WTC11 (cell line): Measurements from ENCODE around the gene OCIAD1. TPM values are rescaled to one million over a fixed set of nuclear protein-coding genes. Genes with fewer than 3 reads are reported as not detected.
A peak's percentile ranks its signal among the peaks of the same experiment; 100 is the strongest.

Source experiments
- ATF6 ChIP-seq: sonication (generic); formaldehyde crosslinking; IDR thresholded peaks from 2 replicates; pipeline ENCODE4 v1.8.1; 2023; ENCODE audit warnings: mild to moderate bottlenecking, missing genetic modification reagents
- ERG ChIP-seq: fragments of 250-450 bp; sonication (Bioruptor Pico); IDR thresholded peaks from 2 replicates; pipeline ENCODE4 v1.8.0; 2021; ENCODE audit warnings: mild to moderate bottlenecking
- GTF2I ChIP-seq: fragments of 250-450 bp; sonication (Bioruptor Pico); conservative IDR thresholded peaks from 2 replicates; pipeline ENCODE4 v1.4.0; 2021; ENCODE audit warnings: mild to moderate bottlenecking
- KAT7 ChIP-seq: sonication (generic); formaldehyde crosslinking; IDR thresholded peaks from 2 replicates; pipeline ENCODE4 v1.8.1; 2023; ENCODE audit warnings: missing genetic modification reagents, mild to moderate bottlenecking, borderline replicate concordance
- NR2C2 ChIP-seq: sonication (generic); formaldehyde crosslinking; IDR thresholded peaks from 2 replicates; pipeline ENCODE4 v1.8.0; 2022; ENCODE audit warnings: mild to moderate bottlenecking, missing genetic modification reagents
- PRRX2 ChIP-seq: fragments of 250-450 bp; sonication (Bioruptor Pico); IDR thresholded peaks from 2 replicates; pipeline ENCODE4 v1.8.0; 2021; ENCODE audit warnings: mild to moderate bottlenecking
- SOX15 ChIP-seq: fragments of 250-450 bp; sonication (Bioruptor Pico); IDR thresholded peaks from 2 replicates; pipeline ENCODE4 v1.9.0; 2021; ENCODE audit warnings: mild to moderate bottlenecking
- SP1 ChIP-seq: sonication (generic); formaldehyde crosslinking; conservative IDR thresholded peaks from 2 replicates; pipeline ENCODE4 v1.8.1; 2022; ENCODE audit warnings: missing genetic modification reagents
- ZMAT4 ChIP-seq: fragments of 250-450 bp; sonication (Bioruptor Pico); IDR thresholded peaks from 2 replicates; pipeline ENCODE4 v1.9.0; 2021; ENCODE audit warnings: mild to moderate bottlenecking
- ZNF281 ChIP-seq: sonication (generic); formaldehyde crosslinking; IDR thresholded peaks from 2 replicates; pipeline ENCODE4 v1.8.0; 2023; ENCODE audit warnings: mild to moderate bottlenecking, missing genetic modification reagents
- ZNF317 ChIP-seq: sonication (generic); formaldehyde crosslinking; IDR thresholded peaks from 2 replicates; pipeline ENCODE4 v1.8.1; 2023; ENCODE audit warnings: low read depth, mild to moderate bottlenecking, moderate library complexity, missing genetic modification reagents, borderline replicate concordance
- ZNF396 ChIP-seq: fragments of 250-450 bp; sonication (Bioruptor Pico); IDR thresholded peaks from 2 replicates; pipeline ENCODE4 v1.8.0; 2021; ENCODE audit warnings: mild to moderate bottlenecking, moderate library complexity, borderline replicate concordance
- total RNA-seq: library from RNA; stranded (reverse); gene quantifications from 3 replicates; pipeline ENCODE4 v1.2.3, GENCODE V29; 2021
- TF ChIP-seq, protein P1 (sequence below): sonication (generic); formaldehyde crosslinking; IDR thresholded peaks from 2 replicates; pipeline ENCODE4 v1.8.1; 2022; ENCODE audit warnings: missing genetic modification reagents, borderline replicate concordance
- TF ChIP-seq, protein P2 (sequence below): sonication (generic); formaldehyde crosslinking; IDR thresholded peaks from 2 replicates; pipeline ENCODE4 v1.8.1; 2023; ENCODE audit warnings: mild to moderate bottlenecking, missing genetic modification reagents, borderline replicate concordance
- TF ChIP-seq, protein P3 (sequence below): fragments of 250-450 bp; sonication (Bioruptor Pico); IDR thresholded peaks from 2 replicates; pipeline ENCODE4 v2.1.2; 2022; ENCODE audit warnings: mild to moderate bottlenecking, moderate library complexity

Gene OCIAD1
- total RNA-seq, 1 experiment from 2014 or later: 135 TPM

GRCh38 chr4:48906206-48907173 lies 75.6 kb downstream of the OCIAD1 start, which contains the start of gene OCIAD2 (continued):
- TF ChIP-seq ERG (no peak), SOX15 (CRISPR knock-in tag) (no peak), ZMAT4 (CRISPR knock-in tag) (no peak), ZNF281 (no peak; the same call in 1 of the 2 replicates), KAT7 (CRISPR knock-in tag) (no peak), ATF6 (CRISPR knock-in tag) (no peak), SP1 (CRISPR knock-in tag) (peak; percentile 60), ZNF317 (no peak), ZNF396 (CRISPR knock-in tag) (no peak), PRRX2 (CRISPR knock-in tag) (no peak), GTF2I (CRISPR knock-in tag) (no peak), NR2C2 (CRISPR knock-in tag) (no peak)
- TF ChIP-seq, protein P1, sequence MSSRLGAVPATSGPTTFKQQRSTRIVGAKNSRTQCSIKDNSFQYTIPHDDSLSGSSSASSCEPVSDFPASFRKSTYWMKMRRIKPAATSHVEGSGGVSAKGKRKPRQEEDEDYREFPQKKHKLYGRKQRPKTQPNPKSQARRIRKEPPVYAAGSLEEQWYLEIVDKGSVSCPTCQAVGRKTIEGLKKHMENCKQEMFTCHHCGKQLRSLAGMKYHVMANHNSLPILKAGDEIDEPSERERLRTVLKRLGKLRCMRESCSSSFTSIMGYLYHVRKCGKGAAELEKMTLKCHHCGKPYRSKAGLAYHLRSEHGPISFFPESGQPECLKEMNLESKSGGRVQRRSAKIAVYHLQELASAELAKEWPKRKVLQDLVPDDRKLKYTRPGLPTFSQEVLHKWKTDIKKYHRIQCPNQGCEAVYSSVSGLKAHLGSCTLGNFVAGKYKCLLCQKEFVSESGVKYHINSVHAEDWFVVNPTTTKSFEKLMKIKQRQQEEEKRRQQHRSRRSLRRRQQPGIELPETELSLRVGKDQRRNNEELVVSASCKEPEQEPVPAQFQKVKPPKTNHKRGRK: no peak
- TF ChIP-seq, protein P2, sequence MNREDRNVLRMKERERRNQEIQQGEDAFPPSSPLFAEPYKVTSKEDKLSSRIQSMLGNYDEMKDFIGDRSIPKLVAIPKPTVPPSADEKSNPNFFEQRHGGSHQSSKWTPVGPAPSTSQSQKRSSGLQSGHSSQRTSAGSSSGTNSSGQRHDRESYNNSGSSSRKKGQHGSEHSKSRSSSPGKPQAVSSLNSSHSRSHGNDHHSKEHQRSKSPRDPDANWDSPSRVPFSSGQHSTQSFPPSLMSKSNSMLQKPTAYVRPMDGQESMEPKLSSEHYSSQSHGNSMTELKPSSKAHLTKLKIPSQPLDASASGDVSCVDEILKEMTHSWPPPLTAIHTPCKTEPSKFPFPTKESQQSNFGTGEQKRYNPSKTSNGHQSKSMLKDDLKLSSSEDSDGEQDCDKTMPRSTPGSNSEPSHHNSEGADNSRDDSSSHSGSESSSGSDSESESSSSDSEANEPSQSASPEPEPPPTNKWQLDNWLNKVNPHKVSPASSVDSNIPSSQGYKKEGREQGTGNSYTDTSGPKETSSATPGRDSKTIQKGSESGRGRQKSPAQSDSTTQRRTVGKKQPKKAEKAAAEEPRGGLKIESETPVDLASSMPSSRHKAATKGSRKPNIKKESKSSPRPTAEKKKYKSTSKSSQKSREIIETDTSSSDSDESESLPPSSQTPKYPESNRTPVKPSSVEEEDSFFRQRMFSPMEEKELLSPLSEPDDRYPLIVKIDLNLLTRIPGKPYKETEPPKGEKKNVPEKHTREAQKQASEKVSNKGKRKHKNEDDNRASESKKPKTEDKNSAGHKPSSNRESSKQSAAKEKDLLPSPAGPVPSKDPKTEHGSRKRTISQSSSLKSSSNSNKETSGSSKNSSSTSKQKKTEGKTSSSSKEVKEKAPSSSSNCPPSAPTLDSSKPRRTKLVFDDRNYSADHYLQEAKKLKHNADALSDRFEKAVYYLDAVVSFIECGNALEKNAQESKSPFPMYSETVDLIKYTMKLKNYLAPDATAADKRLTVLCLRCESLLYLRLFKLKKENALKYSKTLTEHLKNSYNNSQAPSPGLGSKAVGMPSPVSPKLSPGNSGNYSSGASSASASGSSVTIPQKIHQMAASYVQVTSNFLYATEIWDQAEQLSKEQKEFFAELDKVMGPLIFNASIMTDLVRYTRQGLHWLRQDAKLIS (CRISPR knock-in tag): no peak
- TF ChIP-seq, protein P3, sequence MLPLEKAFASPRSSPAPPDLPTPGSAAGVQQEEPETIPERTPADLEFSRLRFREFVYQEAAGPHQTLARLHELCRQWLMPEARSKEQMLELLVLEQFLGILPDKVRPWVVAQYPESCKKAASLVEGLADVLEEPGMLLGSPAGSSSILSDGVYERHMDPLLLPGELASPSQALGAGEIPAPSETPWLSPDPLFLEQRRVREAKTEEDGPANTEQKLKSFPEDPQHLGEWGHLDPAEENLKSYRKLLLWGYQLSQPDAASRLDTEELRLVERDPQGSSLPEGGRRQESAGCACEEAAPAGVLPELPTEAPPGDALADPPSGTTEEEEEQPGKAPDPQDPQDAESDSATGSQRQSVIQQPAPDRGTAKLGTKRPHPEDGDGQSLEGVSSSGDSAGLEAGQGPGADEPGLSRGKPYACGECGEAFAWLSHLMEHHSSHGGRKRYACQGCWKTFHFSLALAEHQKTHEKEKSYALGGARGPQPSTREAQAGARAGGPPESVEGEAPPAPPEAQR (CRISPR knock-in tag): 0 out of 2 replicates have a peak, but pooled peaks have one; percentile 12
